DOHH2 (cell line): ENCODE measurements around the gene IRAK1BP1.

Experiments
- H3F3A ChIP-seq: fragments of 200-600 bp; sonication (generic), shearing (Covaris generic); 2 replicates; pipeline ENCODE4 v1.6.0; 2016; ENCODE audit warnings: antibody characterized with exemption, mild to moderate bottlenecking; ENCODE audit not compliant: control insufficient read depth, insufficient read depth
- H3K27ac ChIP-seq: fragments of 200-600 bp; sonication (generic); 2 replicates; pipeline ENCODE4 v1.5.1; 2014; ENCODE audit warnings: low read depth, mild to moderate bottlenecking, low read length, moderate library complexity
- H3K27me3 ChIP-seq: fragments of 200-600 bp; sonication (generic); 2 replicates; pipeline ENCODE4 v1.6.1; 2014; ENCODE audit warnings: mild to moderate bottlenecking, low read length, mixed read lengths; ENCODE audit not compliant: control insufficient read depth
- H3K36me3 ChIP-seq: fragments of 200-600 bp; sonication (generic); 2 replicates; pipeline ENCODE4 v1.6.1; 2014; ENCODE audit warnings: mild to moderate bottlenecking, low read length, moderate library complexity, mixed read lengths; ENCODE audit not compliant: control insufficient read depth
- H3K4me1 ChIP-seq: fragments of 200-600 bp; sonication (generic); 2 replicates; pipeline ENCODE4 v1.6.1; 2014; ENCODE audit warnings: mild to moderate bottlenecking, low read length, mixed read lengths; ENCODE audit not compliant: control insufficient read depth
- H3K4me2 ChIP-seq: fragments of 200-600 bp; sonication (generic); 2 replicates; pipeline ENCODE4 v1.6.0; 2014; ENCODE audit warnings: mild to moderate bottlenecking, low read length, moderate library complexity
- H3K4me3 ChIP-seq: fragments of 200-600 bp; sonication (generic); 2 replicates; pipeline ENCODE4 v1.5.1; 2014; ENCODE audit warnings: mild to moderate bottlenecking, low read length, mixed read lengths
- H3K79me2 ChIP-seq: fragments of 200-600 bp; sonication (generic); 2 replicates; pipeline ENCODE4 v1.6.1; 2014; ENCODE audit warnings: mild to moderate bottlenecking, low read length, mixed read lengths; ENCODE audit not compliant: control insufficient read depth
- H3K9me2 ChIP-seq: fragments of 200-600 bp; sonication (generic); replicated peaks from 2 replicates; pipeline ENCODE4 v1.6.1; 2014; ENCODE audit warnings: mild to moderate bottlenecking, low read length, mixed read lengths; ENCODE audit not compliant: control insufficient read depth
- H3K9me3 ChIP-seq: fragments of 200-600 bp; sonication (generic); 2 replicates; pipeline ENCODE4 v1.6.1; 2014; ENCODE audit warnings: antibody characterized with exemption, low read length, mixed read lengths; ENCODE audit not compliant: control insufficient read depth, insufficient read depth
- H4K20me1 ChIP-seq: fragments of 200-600 bp; sonication (generic); 2 replicates; pipeline ENCODE4 v1.6.0; 2014; ENCODE audit warnings: low read depth, mild to moderate bottlenecking, antibody characterized with exemption, low read length, moderate library complexity; ENCODE audit not compliant: control insufficient read depth, insufficient read depth
- CTCF ChIP-seq: fragments of 200-600 bp; sonication (generic); IDR thresholded peaks from one replicate; pipeline ENCODE4 v1.5.1; 2014; ENCODE audit warnings: antibody characterized with exemption, mild to moderate bottlenecking, low read depth, low read length; ENCODE audit not compliant: poor library complexity, severe bottlenecking
- EZH2phosphoT487 ChIP-seq: fragments of 200-600 bp; sonication (generic); IDR thresholded peaks from 2 replicates; pipeline ENCODE4 v1.6.1; 2017; ENCODE audit warnings: borderline replicate concordance, mild to moderate bottlenecking, antibody characterized with exemption, low read length, moderate library complexity, mixed read lengths

Gene IRAK1BP1

GRCh38 chr6:78948785-78949184 is 81.4 kb downstream of the IRAK1BP1 start:
- peaks cover 98% of the 10 kb centered on the region for H3K36me3 ChIP-seq

GRCh38 chr6:78952362-78952761 is 85.0 kb downstream of the IRAK1BP1 start:
- Histone ChIP-seq H3K79me2 (no peaks in the 10 kb centered on the region), H3K4me1 (no peaks in the 10 kb centered on the region), H3F3A (no peaks in the 10 kb centered on the region), H3K9me3 (0 out of 2 replicates have a peak, but pooled peaks cover 2% of the 10 kb centered on the region), H3K27me3 (no peaks in the 10 kb centered on the region), H3K4me2 (no peak overlapping the region), H4K20me1 (no peaks in the 10 kb centered on the region), H3K36me3 (peaks cover 98% of the 10 kb centered on the region), H3K27ac (no peak overlapping the region), H3K4me3 (no peak overlapping the region), H3K9me2 (no peaks in the 10 kb centered on the region)
- TF ChIP-seq EZH2phosphoT487 (no peak), CTCF (no peak)

More at GRCh38 chr6:78948785-78949184, 81.4 kb downstream of the IRAK1BP1 start:
- H3F3A ChIP-seq = no peaks in the 10 kb centered on the region; the same call in 1 of the 2 replicates
- no peak overlapping the region for H3K4me2 ChIP-seq
- no peak overlapping the region for H3K27ac ChIP-seq
- no peaks in the 10 kb centered on the region for H3K27me3 ChIP-seq
- H3K9me3 ChIP-seq = 0 out of 2 replicates have a peak, but pooled peaks cover 2% of the 10 kb centered on the region
- H3K9me2 ChIP-seq = no peaks in the 10 kb centered on the region
- no peak overlapping the region for H3K4me3 ChIP-seq
- no peak for TF ChIP-seq EZH2phosphoT487
- TF ChIP-seq CTCF = no peak
- H3K79me2 ChIP-seq = no peaks in the 10 kb centered on the region
- H3K4me1 ChIP-seq = no peaks in the 10 kb centered on the region
- H4K20me1 ChIP-seq = no peaks in the 10 kb centered on the region
